ENCODE results near the gene PLA2G2C.
"Not testable (repeated sequence)": the region's sequence is repeated elsewhere in the genome, so short reads cannot be mapped to it uniquely, and the experiment has no call there.

PLA2G2C gene

GRCh38 chr1:20138346-20138745 is 48.0 kb downstream of the PLA2G2C start:
- Histone ChIP-seq H3K36me3 (replicated peaks) (no peaks in the 10 kb centered on the region), H3K27ac (no peak overlapping the region), H3K27me3 (replicated peaks) (no peaks in the 10 kb centered on the region), H3K4me3 (ENCODE audit: low read depth, low read length) (no peak overlapping the region)
- in situ Hi-C loops (cut with HindIII; ENCODE audit: low pct_ligation_motif_present, low sequenced_read_pairs), result no loop called here
- no peak for TF ChIP-seq CTCF (IDR thresholded peaks at IDR 0.05; ENCODE audit: low read depth, low read length, missing control alignments)
- DNase-seq, result no peak

DNA sequence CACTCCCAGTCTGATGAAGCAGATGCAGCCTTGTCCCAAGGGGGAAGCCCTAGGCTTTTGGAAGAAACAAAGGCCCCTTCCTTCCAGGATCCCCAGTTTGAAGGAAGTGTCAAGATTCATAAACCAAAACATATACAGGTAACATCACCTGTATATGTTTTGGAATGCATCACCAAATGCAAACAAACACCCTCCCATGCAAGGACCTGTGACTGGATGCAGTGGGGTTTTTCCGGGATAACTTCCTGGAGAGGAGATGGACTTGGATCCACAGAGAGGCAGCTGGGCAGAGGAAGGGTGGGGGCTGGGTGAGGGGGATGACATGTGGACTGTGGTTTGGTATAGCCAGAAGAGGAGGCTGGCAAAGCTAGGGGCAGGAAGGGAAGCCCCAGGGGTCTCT is 48.7 kb downstream of the PLA2G2C start:
- DNase-seq, result no peak
- in situ Hi-C loops (cut with HindIII; ENCODE audit: low pct_ligation_motif_present, low sequenced_read_pairs), result no loop called here
- no peak for TF ChIP-seq CTCF (IDR thresholded peaks at IDR 0.05; ENCODE audit: low read depth, low read length, missing control alignments)

DNA sequence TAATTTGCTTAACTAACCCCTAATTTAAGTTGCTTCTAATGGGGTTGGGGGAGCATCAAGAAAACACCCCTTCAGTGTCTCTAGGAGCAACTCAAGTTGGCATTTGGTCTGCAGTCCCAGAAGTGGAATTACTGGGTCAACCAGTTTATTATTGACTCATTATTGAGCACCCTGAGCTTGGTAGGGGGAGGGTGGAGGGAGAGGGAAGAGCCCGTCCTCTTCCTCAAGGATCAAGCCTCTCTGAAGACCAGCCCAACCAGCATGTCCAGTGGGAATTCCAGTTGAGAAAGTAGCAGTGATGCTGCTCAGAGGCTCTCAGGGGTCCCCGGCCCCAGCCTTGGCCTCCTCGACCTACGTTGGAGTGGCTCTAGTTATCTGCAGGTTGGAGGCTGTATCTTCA is 49.3 kb downstream of the PLA2G2C start:
- Histone ChIP-seq H3K4me3 (ENCODE audit: low read depth, low read length) (no peak overlapping the region), H3K36me3 (replicated peaks) (no peaks in the 10 kb centered on the region), H3K27ac (no peak overlapping the region), H3K27me3 (replicated peaks) (no peaks in the 10 kb centered on the region)
- in situ Hi-C loops (cut with HindIII; ENCODE audit: low pct_ligation_motif_present, low sequenced_read_pairs), result no loop called here
- no peak for DNase-seq
- no peak for TF ChIP-seq CTCF (IDR thresholded peaks at IDR 0.05; ENCODE audit: low read depth, low read length, missing control alignments)

More for the DNA sequence above, 48.7 kb downstream of the PLA2G2C start:
- no peaks in the 10 kb centered on the region for H3K27me3 ChIP-seq (replicated peaks)
- no peaks in the 10 kb centered on the region for H3K36me3 ChIP-seq (replicated peaks)
- no peak overlapping the region for H3K27ac ChIP-seq
- no peak overlapping the region for H3K4me3 ChIP-seq (ENCODE audit: low read depth, low read length)

DNA sequence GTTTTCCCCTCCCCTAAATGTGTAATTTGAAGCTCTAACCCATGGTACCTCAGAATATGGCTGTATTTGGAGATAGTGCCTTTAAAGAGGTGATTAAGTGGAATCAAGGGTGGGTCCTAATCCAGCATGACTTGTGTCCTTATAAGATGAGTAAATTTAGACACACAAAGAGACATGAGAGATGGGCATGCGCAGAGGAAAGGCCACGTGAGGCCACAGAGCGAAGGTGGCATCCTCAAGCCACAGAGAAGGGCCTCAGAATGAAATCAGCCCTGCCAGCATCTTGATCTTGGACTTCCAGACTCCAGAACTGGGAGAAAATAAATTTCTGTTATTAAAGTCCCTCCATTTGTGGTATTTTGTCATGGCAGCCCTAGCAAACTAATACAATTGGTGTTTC is 50.1 kb downstream of the PLA2G2C start:
- in situ Hi-C loops (cut with HindIII; ENCODE audit: low pct_ligation_motif_present, low sequenced_read_pairs), result no loop called here
- no peak for TF ChIP-seq CTCF (IDR thresholded peaks at IDR 0.05; ENCODE audit: low read depth, low read length, missing control alignments)
- H3K4me3 ChIP-seq (ENCODE audit: low read depth, low read length), result no peak overlapping the region
- no peak for DNase-seq
- no peaks in the 10 kb centered on the region for H3K27me3 ChIP-seq (replicated peaks)
- H3K27ac ChIP-seq, result no peak overlapping the region
- no peaks in the 10 kb centered on the region for H3K36me3 ChIP-seq (replicated peaks)

DNA sequence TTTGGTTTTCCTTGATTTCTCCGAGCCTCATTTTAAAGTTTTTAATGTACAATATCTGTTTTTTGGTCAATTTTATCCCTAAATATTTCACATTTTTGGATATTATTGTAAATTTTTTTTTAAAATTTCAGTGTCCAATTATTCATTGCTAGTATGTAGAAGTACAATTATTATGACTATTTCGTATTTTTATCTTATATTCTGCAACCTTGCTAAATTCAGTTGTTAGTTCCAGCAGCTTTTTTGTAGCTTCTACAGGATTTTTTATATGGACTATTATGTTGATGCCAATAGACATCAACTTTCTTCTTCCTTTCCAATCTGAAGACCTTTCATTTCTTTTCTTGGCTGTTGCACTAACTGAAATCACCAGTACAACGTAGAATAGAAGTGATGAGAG is 51.3 kb downstream of the PLA2G2C start:
- H3K27me3 ChIP-seq (replicated peaks), result no peaks in the 10 kb centered on the region
- no peak overlapping the region for H3K27ac ChIP-seq
- H3K36me3 ChIP-seq (replicated peaks), result no peaks in the 10 kb centered on the region
- in situ Hi-C loops (cut with HindIII; ENCODE audit: low pct_ligation_motif_present, low sequenced_read_pairs), result no loop called here
- TF ChIP-seq CTCF (IDR thresholded peaks at IDR 0.05; ENCODE audit: low read depth, low read length, missing control alignments), result no peak
- no peak overlapping the region for H3K4me3 ChIP-seq (ENCODE audit: low read depth, low read length)
- no peak for DNase-seq

- H3K4me3 ChIP-seq (ENCODE audit: low read depth, low read length); H3K27me3 ChIP-seq (replicated peaks); DNase-seq; H3K36me3 ChIP-seq (replicated peaks); in situ Hi-C loops (cut with HindIII; ENCODE audit: low pct_ligation_motif_present, low sequenced_read_pairs); H3K27ac ChIP-seq: not testable (repeated sequence)
These were observed 55.8 kb downstream of the PLA2G2C start for GRCh38 chr1:20130518-20130917.

Data from brain microvascular endothelial cell (primary cell).